ENCODE results near the gene SNRNP35. TPM values are rescaled to one million over a fixed set of nuclear protein-coding genes. Genes with fewer than 3 reads are reported as not detected.

Gene SNRNP35
- total and polyA plus RNA-seq, 2 donors (not counting 1 experiment from before 2014, with no cell fraction given) = 33.8 to 57.8 TPM

DNA sequence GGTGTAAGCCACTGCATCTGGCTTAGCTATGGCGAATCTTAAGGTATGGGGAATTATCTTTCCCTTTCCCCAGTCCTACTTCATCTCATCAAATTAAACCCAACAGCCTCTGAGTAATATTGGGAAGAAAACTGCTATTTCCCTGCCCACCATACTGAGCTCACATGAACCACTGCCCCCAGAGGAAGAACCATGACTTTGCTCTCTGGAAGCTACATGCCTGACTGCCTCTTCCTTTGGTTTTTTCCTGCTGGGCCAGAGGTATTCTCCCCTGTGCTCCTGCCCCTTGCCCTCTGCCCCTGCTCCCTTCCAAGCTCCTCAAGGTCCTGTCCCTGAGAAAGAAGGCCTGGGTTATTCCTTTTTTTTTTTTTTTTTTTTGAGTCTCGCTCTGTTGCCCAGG lies 36.6 kb upstream of the SNRNP35 start:
- H3K27ac Mint-ChIP-seq = no peak overlapping the region
- Histone ChIP-seq H3K79me2 (ENCODE audit: control insufficient read depth, insufficient read depth, low read length) (peaks cover 14% of the 10 kb centered on the region), H3K4me1 (ENCODE audit: control insufficient read depth in 2 of 2, insufficient read depth in 2 of 2, low read length in 2 of 2) (peaks cover 0 to 2% of the 10 kb centered on the region in 2 donors), H2AFZ (ENCODE audit: insufficient read depth, low read depth, low read length, poor library complexity, severe bottlenecking) (no peak overlapping the region), H3K4me2 (replicated peaks; ENCODE audit: low read depth, low read length, poor library complexity, severe bottlenecking) (no peak overlapping the region), H3K9ac (ENCODE audit: low read length) (no peak overlapping the region), H3K9me3 (ENCODE audit: control extremely low read depth in 1 of 3, control insufficient read depth in 2 of 3, insufficient read depth in 1 of 3, low read length in 2 of 3) (no peaks in the 10 kb centered on the region), H3K36me3 (replicated peaks in 1 of 2; ENCODE audit: control extremely low read depth in 1 of 2, control insufficient read depth in 1 of 2, extremely low read depth in 1 of 2, insufficient read depth in 2 of 2, low read length in 1 of 2) (peaks cover 10 to 37% of the 10 kb centered on the region in 2 experiments), H3K27me3 (replicated peaks in 1 of 4; ENCODE audit: control extremely low read depth in 1 of 4, control insufficient read depth in 3 of 4, insufficient read depth in 4 of 4, low read length in 3 of 4) (no peaks in the 10 kb centered on the region), H3K4me3 (ENCODE audit: control extremely low read depth in 1 of 5, extremely low read depth in 1 of 5, insufficient read depth in 1 of 5, low read depth in 2 of 5, low read length in 4 of 5) (no peak overlapping the region), H4K20me1 (ENCODE audit: control insufficient read depth, insufficient read depth, low read length, poor library complexity, severe bottlenecking) (no peaks in the 10 kb centered on the region), H3K27ac (ENCODE audit: low read length in 2 of 2) (no peak overlapping the region)
- ChIA-PET POLR2A (interaction anchor here (0.6 kb wide), 2 partner anchors 37 to 56 kb away, joined by 4 read pairs; partner anchors contain the start of gene SNRNP35), CTCF (interaction anchor here (0.7 to 1.1 kb wide), 4 partner anchors 11 to 886 kb away, joined by 3 to 5 read pairs (median 4); no protein-coding TSS in a partner anchor)
- DNase-seq (no peak), ATAC-seq (ENCODE audit: low read depth) (no peak)
- intact Hi-C loops (cut with micrococcal nuclease) = loop anchor here (10.0 kb wide), 1 partner anchor 587 kb away; the partner anchor contains the start of gene HIP1R
- no peaks in the 10 kb centered on the region for H3K9me3 Mint-ChIP-seq (ENCODE audit: insufficient read depth)
- no peaks in the 10 kb centered on the region for H3K27me3 Mint-ChIP-seq
- H3K4me3 Mint-ChIP-seq = no peak overlapping the region
- WGBS (ENCODE audit: insufficient coverage) = no CpG with 5 or more reads among the region's 2 CpGs
- H3K4me1 Mint-ChIP-seq = peaks cover 7% of the 10 kb centered on the region
- TF ChIP-seq EZH2 (IDR thresholded peaks at IDR 0.05; ENCODE audit: borderline replicate concordance, insufficient read depth, low read depth, low read length, poor library complexity, severe bottlenecking) (no peak), CTCF (IDR thresholded peaks at IDR 0.05) (no peak)

DNA sequence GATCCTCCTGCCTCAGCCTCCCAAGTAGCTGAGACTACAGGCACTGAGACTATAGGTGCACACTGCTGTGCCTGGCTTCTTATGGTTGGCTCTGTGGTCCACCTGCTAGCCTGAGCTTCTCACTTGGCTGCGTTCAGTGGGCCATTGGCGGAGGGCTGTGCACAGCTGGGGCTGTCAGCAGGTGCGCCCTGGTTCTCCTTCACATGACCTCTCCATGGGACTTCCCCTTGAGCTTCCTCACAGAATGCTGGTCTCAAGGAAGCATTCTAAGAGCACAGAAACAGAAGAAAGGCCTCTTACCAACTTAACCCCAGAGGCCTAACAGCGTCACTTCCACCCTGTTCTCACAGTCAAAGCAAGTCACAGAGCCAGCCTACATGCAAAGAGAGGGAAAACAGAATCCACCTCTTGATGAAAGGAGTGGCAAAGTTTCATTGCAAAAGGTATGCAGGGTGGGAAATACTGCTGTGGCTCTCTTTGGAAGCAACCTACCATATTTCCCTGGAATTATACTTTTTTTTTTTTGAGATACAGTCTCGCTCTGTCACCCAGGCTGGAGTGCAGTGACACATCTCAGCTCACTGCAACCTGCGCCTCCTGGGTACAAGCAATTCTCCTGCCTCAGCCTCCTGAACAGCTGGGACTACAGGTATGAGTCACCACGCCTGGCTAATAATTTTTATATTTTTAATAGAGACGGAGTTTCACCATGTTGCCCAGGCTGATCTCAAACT lies 30.7 kb upstream of the SNRNP35 start:
- peaks cover 30% of the 10 kb centered on the region for H3K79me2 ChIP-seq (ENCODE audit: control insufficient read depth, insufficient read depth, low read length)
- POLR2A ChIA-PET = interaction anchor here (0.5 to 2.6 kb wide), 12 partner anchors 9 to 156 kb away, joined by 3 to 28 read pairs (median 6); partner anchors contain the start of genes RILPL2, SBNO1 and SNRNP35
- peak overlapping the region; percentile 67 to 76 for H3K27ac ChIP-seq (ENCODE audit: low read length in 2 of 2)
- Mint-ChIP-seq H3K27ac (peak overlapping the region; percentile 95), H3K9me3 (ENCODE audit: insufficient read depth) (no peaks in the 10 kb centered on the region), H3K4me3 (peak overlapping the region; percentile 74), H3K4me1 (peaks cover 36% of the 10 kb centered on the region), H3K27me3 (no peaks in the 10 kb centered on the region)
- ATAC-seq (ENCODE audit: low read depth) = peak; percentile 95
- H3K4me3 ChIP-seq (ENCODE audit: control extremely low read depth in 1 of 5, extremely low read depth in 1 of 5, insufficient read depth in 1 of 5, low read depth in 2 of 5, low read length in 4 of 5) = no peak overlapping the region
- H3K4me2 ChIP-seq (replicated peaks; ENCODE audit: low read depth, low read length, poor library complexity, severe bottlenecking) = peak overlapping the region; percentile 52
- intact Hi-C loops (cut with micrococcal nuclease) = loop anchor here (1.0 to 10.0 kb wide), 7 partner anchors 9 to 655 kb away; partner anchors contain the start of genes CCDC62, HIP1R, RILPL2 and SBNO1
- CTCF ChIA-PET = interaction anchor here (0.6 to 2.6 kb wide), 12 partner anchors 9 to 176 kb away, joined by 3 to 16 read pairs (median 4); partner anchors contain the start of genes RILPL2, SBNO1 and SNRNP35
- TF ChIP-seq CTCF (IDR thresholded peaks at IDR 0.05) (no peak), EZH2 (IDR thresholded peaks at IDR 0.05; ENCODE audit: borderline replicate concordance, insufficient read depth, low read depth, low read length, poor library complexity, severe bottlenecking) (no peak)
- H3K4me1 ChIP-seq (ENCODE audit: control insufficient read depth in 2 of 2, insufficient read depth in 2 of 2, low read length in 2 of 2) = peaks cover 23 to 29% of the 10 kb centered on the region in 2 donors
- WGBS (ENCODE audit: insufficient coverage) = 39% methylated on average over 7 of the region's 8 CpGs
- no peaks in the 10 kb centered on the region for H4K20me1 ChIP-seq (ENCODE audit: control insufficient read depth, insufficient read depth, low read length, poor library complexity, severe bottlenecking)
- no peak overlapping the region for H2AFZ ChIP-seq (ENCODE audit: insufficient read depth, low read depth, low read length, poor library complexity, severe bottlenecking)
- H3K36me3 ChIP-seq (replicated peaks in 1 of 2; ENCODE audit: control extremely low read depth in 1 of 2, control insufficient read depth in 1 of 2, extremely low read depth in 1 of 2, insufficient read depth in 2 of 2, low read length in 1 of 2) = peaks cover 6 to 26% of the 10 kb centered on the region in 2 experiments
- no peaks in the 10 kb centered on the region for H3K27me3 ChIP-seq (replicated peaks in 1 of 4; ENCODE audit: control extremely low read depth in 1 of 4, control insufficient read depth in 3 of 4, insufficient read depth in 4 of 4, low read length in 3 of 4)
- no peak overlapping the region for H3K9ac ChIP-seq (ENCODE audit: low read length)
- H3K9me3 ChIP-seq (ENCODE audit: control extremely low read depth in 1 of 3, control insufficient read depth in 2 of 3, insufficient read depth in 1 of 3, low read length in 2 of 3) = peaks cover 0 to 4% (median 0%) of the 10 kb centered on the region in 3 donors
- peak; percentile 94 for DNase-seq
